H9 (cell line): ENCODE data around the gene ABCD1. TPM values are rescaled to one million over a fixed set of nuclear protein-coding genes. Genes with fewer than 3 reads are reported as not detected.
A peak's percentile ranks its signal among the peaks of the same experiment; 100 is the strongest.

Experiments used
- DNase-seq: peaks from one replicate; pipeline ENCODE4 v3.0.0-alpha.2; 2017
- H2AFZ ChIP-seq: one replicate; pipeline ENCODE4 v1.6.1; 2013; ENCODE audit warnings: mild to moderate bottlenecking, low read length, control low read depth, moderate library complexity
- H2AK5ac ChIP-seq: 2 replicates; pipeline ENCODE4 v1.6.1; 2013; ENCODE audit warnings: low read length, control low read depth, mixed read lengths; ENCODE audit not compliant: insufficient read length
- H2BK120ac ChIP-seq: one replicate; pipeline ENCODE4 v1.6.1; 2013; ENCODE audit warnings: low read depth, mild to moderate bottlenecking, low read length, control low read depth, inconsistent platforms; ENCODE audit not compliant: poor library complexity, severe bottlenecking
- H2BK12ac ChIP-seq: 2 replicates; pipeline ENCODE4 v1.6.1; 2013; ENCODE audit warnings: low read length, control low read depth, mixed read lengths, low read depth; ENCODE audit not compliant: insufficient read length
- H2BK15ac ChIP-seq: 2 replicates; pipeline ENCODE4 v1.6.1; 2013; ENCODE audit warnings: low read depth, low read length, control low read depth
- H2BK20ac ChIP-seq: one replicate; pipeline ENCODE4 v1.6.1; 2013; ENCODE audit warnings: low read depth, mild to moderate bottlenecking, low read length, control low read depth, inconsistent platforms; ENCODE audit not compliant: poor library complexity, severe bottlenecking
- H2BK5ac ChIP-seq: 2 replicates; pipeline ENCODE4 v1.6.1; 2013; ENCODE audit warnings: low read length, control low read depth, mixed read lengths; ENCODE audit not compliant: insufficient read length
- H3K14ac ChIP-seq: 2 replicates; pipeline ENCODE4 v1.6.1; 2013; ENCODE audit warnings: low read length, control low read depth; ENCODE audit not compliant: insufficient read depth
- H3K18ac ChIP-seq: 2 replicates; pipeline ENCODE4 v1.6.1; 2013; ENCODE audit warnings: low read depth, mild to moderate bottlenecking, mixed read lengths, low read length, control low read depth; ENCODE audit not compliant: insufficient read length
- H3K23ac ChIP-seq: 2 replicates; pipeline ENCODE4 v1.6.1; 2013; ENCODE audit warnings: low read length, control low read depth, mixed read lengths, low read depth; ENCODE audit not compliant: insufficient read length
- H3K23me2 ChIP-seq: 2 replicates; pipeline ENCODE4 v1.6.1; 2013; ENCODE audit warnings: low read depth, mild to moderate bottlenecking, mixed read lengths, low read length, control low read depth; ENCODE audit not compliant: insufficient read length, poor library complexity, severe bottlenecking
- H3K27ac ChIP-seq: 2 replicates; pipeline ENCODE4 v1.5.1; 2013; ENCODE audit warnings: low read length, control low read depth, mixed read lengths, low read depth; ENCODE audit not compliant: insufficient read length
- H3K27me3 ChIP-seq: 2 replicates; pipeline ENCODE4 v1.6.1; 2013; ENCODE audit warnings: low read length, control low read depth, inconsistent platforms; ENCODE audit not compliant: insufficient read depth
- H3K4ac ChIP-seq: 2 replicates; pipeline ENCODE4 v1.6.1; 2013; ENCODE audit warnings: low read depth, mild to moderate bottlenecking, control low read depth, inconsistent platforms, low read length, moderate library complexity
- H3K4me1 ChIP-seq: 2 replicates; pipeline ENCODE4 v1.6.1; 2013; ENCODE audit warnings: low read length, control low read depth, inconsistent platforms; ENCODE audit not compliant: insufficient read depth
- H3K4me2 ChIP-seq: 2 replicates; pipeline ENCODE4 v1.6.1; 2013; ENCODE audit warnings: low read length, control low read depth, mixed read lengths; ENCODE audit not compliant: insufficient read length, insufficient read depth
- H3K56ac ChIP-seq: 2 replicates; pipeline ENCODE4 v1.6.1; 2013; ENCODE audit warnings: low read depth, mild to moderate bottlenecking, mixed read lengths, low read length, control low read depth; ENCODE audit not compliant: insufficient read length
- H3K79me1 ChIP-seq: 2 replicates; pipeline ENCODE4 v1.6.1; 2013; ENCODE audit warnings: low read depth, mild to moderate bottlenecking, moderate library complexity, low read length, control low read depth, inconsistent platforms; ENCODE audit not compliant: insufficient read depth, poor library complexity, severe bottlenecking
- H3K79me2 ChIP-seq: 2 replicates; pipeline ENCODE4 v1.6.1; 2013; ENCODE audit warnings: low read length, control low read depth, inconsistent platforms; ENCODE audit not compliant: insufficient read depth
- H3K9ac ChIP-seq: 2 replicates; pipeline ENCODE4 v1.6.1; 2013; ENCODE audit warnings: low read length, control low read depth, mixed read lengths; ENCODE audit not compliant: insufficient read length; ENCODE audit errors: extremely low read depth
- H3K9me3 ChIP-seq: one replicate; pipeline ENCODE4 v1.6.1; 2013; ENCODE audit warnings: low read depth, low read length, inconsistent platforms; ENCODE audit not compliant: control insufficient read depth
- H3T11ph ChIP-seq: one replicate; pipeline ENCODE4 v1.6.1; 2013; ENCODE audit warnings: mild to moderate bottlenecking, low read length, control low read depth, inconsistent platforms
- H4K20me1 ChIP-seq: one replicate; pipeline ENCODE4 v1.6.1; 2013; ENCODE audit not compliant: control insufficient read depth, insufficient read length, insufficient read depth
- H4K5ac ChIP-seq: 2 replicates; pipeline ENCODE4 v1.6.1; 2013; ENCODE audit warnings: low read depth, mild to moderate bottlenecking, mixed read lengths, low read length, control low read depth; ENCODE audit not compliant: insufficient read length
- H4K8ac ChIP-seq: replicated peaks from 2 replicates; pipeline ENCODE4 v1.6.1; 2013; ENCODE audit warnings: low read length, control low read depth, mixed read lengths, low read depth; ENCODE audit not compliant: insufficient read length
- H4K91ac ChIP-seq: 2 replicates; pipeline ENCODE4 v1.6.1; 2013; ENCODE audit warnings: low read depth, mild to moderate bottlenecking, moderate library complexity, mixed read lengths, low read length, control low read depth; ENCODE audit not compliant: insufficient read length
- H3K27ac Mint-ChIP-seq, 3 experiments: 2 replicates in 2 of 3; 3 replicates in 1 of 3; pipeline ENCODE4 v1.8.0; 2020 to 2021; ENCODE audit warnings: mixed read lengths in 3 of 3, mild to moderate bottlenecking in 1 of 3, moderate library complexity in 1 of 3
- H3K27me3 Mint-ChIP-seq: 2 replicates; pipeline ENCODE4 v1.8.0; 2021; ENCODE audit warnings: low read depth, mild to moderate bottlenecking, moderate library complexity, mixed read lengths
- H3K36me3 Mint-ChIP-seq, 3 experiments: 2 replicates in 2 of 3; 3 replicates in 1 of 3; pipeline ENCODE4 v1.8.0; 2020 to 2021; ENCODE audit warnings: low read depth in 3 of 3, mixed read lengths in 3 of 3; ENCODE audit not compliant: insufficient read depth in 1 of 3
- H3K4me1 Mint-ChIP-seq, 2 experiments: 2 replicates each; pipeline ENCODE4 v1.8.0; 2020; ENCODE audit warnings: mixed read lengths in 2 of 2
- H3K4me3 Mint-ChIP-seq, 2 experiments: 2 replicates in 1 of 2; 3 replicates in 1 of 2; pipeline ENCODE4 v1.8.0; 2020 to 2021; ENCODE audit warnings: mild to moderate bottlenecking in 2 of 2, mixed read lengths in 2 of 2, moderate library complexity in 1 of 2
- H3K9me3 Mint-ChIP-seq, 2 experiments: 2 replicates in 1 of 2; 3 replicates in 1 of 2; pipeline ENCODE4 v1.8.0; 2020; ENCODE audit warnings: mild to moderate bottlenecking in 2 of 2, mixed read lengths in 2 of 2, moderate library complexity in 1 of 2
- CTCF ChIP-seq: fragments of 200-600 bp; sonication (generic); conservative IDR thresholded peaks from 3 replicates; pipeline ENCODE4 v1.8.0; 2021; ENCODE audit warnings: antibody characterized with exemption, mild to moderate bottlenecking
- WGBS: extraction: QIAGEN DNeasy Blood & Tissue Kit; methylation state at CpG from one replicate; pipeline ENCODE4 v1.1.7; 2013; ENCODE audit warnings: missing lambda C conversion rate, low lambda C conversion rate, mixed read lengths; ENCODE audit not compliant: insufficient read length; ENCODE audit errors: extremely low coverage; 5-methylcytosine and 5-hydroxymethylcytosine counted together
- total RNA-seq: library from RNA; stranded (reverse); gene quantifications from 2 replicates; pipeline ENCODE4 v1.2.1, GENCODE V29; 2021

The ABCD1 gene
- total RNA-seq, 1 experiment from 2014 or later = 11.1 TPM

- Histone ChIP-seq H4K5ac (no peak overlapping the region), H2BK5ac (no peak overlapping the region), H3K79me2 (no peaks in the 10 kb centered on the region), H3K23ac (no peak overlapping the region), H3K79me1 (no peaks in the 10 kb centered on the region), H3K4ac (no peak overlapping the region), H2AK5ac (no peak overlapping the region), H2BK20ac (no peak overlapping the region), H2BK120ac (no peak overlapping the region), H3K4me2 (no peak overlapping the region), H2BK12ac (no peak overlapping the region), H2AFZ (no peak overlapping the region), H4K91ac (no peak overlapping the region), H3K18ac (no peak overlapping the region), H3K9ac (no peak overlapping the region), H3K4me1 (no peaks in the 10 kb centered on the region), H3K9me3 (peaks cover 7% of the 10 kb centered on the region), H2BK15ac (no peak overlapping the region), H3T11ph (no peak overlapping the region), H3K56ac (no peak overlapping the region), H3K14ac (no peak overlapping the region), H4K8ac (no peak overlapping the region), H3K27ac (no peak overlapping the region), H3K23me2 (no peaks in the 10 kb centered on the region), H3K27me3 (no peaks in the 10 kb centered on the region), H4K20me1 (no peaks in the 10 kb centered on the region)
- peak; percentile 24 for DNase-seq
- TF ChIP-seq CTCF = no peak
- H3K4me3 Mint-ChIP-seq = no peak overlapping the region
- peaks cover 10% of the 10 kb centered on the region for H3K27me3 Mint-ChIP-seq
- peaks cover 44 to 69% of the 10 kb centered on the region in 2 experiments for H3K9me3 Mint-ChIP-seq
- no CpG with 5 or more reads among the region's 27 CpGs for WGBS
- no peak overlapping the region for H3K27ac Mint-ChIP-seq
- H3K4me1 Mint-ChIP-seq = peaks cover 4 to 6% of the 10 kb centered on the region in 2 experiments; a peak in 3 of 4 replicates
- H3K36me3 Mint-ChIP-seq = peaks cover 0 to 3% (median 2%) of the 10 kb centered on the region in 3 experiments; a peak in 4 of 7 replicates
Measured at GRCh38 chrX:153765138-153766079, 40.8 kb downstream of the ABCD1 start.
